TTC549 (cell line): Measurements from ENCODE around the gene TSPAN18.

Experiments
- FAIRE-seq: peaks from 2 replicates; lab custom pipeline; 2012; peaks lifted over from hg19 to GRCh38; lab: Jason Lieb, UNC

Gene TSPAN18

DNA sequence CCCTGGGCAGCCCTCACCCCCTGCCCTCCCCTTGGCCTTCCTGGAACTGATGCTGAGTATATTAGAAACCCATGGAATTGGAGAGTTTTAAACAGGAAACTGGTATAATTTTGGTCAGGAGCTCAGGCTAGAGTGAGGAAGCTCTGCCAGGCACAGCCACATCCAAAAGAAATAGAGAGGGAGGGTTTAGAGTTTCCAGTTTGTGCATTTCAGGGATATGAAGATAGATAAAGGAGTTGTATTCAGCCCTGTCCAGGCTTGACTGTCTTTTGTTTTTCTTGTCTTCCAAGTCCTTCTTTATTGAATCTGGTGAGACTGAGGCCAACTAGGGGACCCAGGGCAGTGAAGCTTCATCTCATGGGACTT lies 71.8 kb downstream of the TSPAN18 start:
- no peak for FAIRE-seq

GRCh38 chr11:44799012-44799411 lies 72.2 kb downstream of the TSPAN18 start:
- FAIRE-seq = no peak

DNA sequence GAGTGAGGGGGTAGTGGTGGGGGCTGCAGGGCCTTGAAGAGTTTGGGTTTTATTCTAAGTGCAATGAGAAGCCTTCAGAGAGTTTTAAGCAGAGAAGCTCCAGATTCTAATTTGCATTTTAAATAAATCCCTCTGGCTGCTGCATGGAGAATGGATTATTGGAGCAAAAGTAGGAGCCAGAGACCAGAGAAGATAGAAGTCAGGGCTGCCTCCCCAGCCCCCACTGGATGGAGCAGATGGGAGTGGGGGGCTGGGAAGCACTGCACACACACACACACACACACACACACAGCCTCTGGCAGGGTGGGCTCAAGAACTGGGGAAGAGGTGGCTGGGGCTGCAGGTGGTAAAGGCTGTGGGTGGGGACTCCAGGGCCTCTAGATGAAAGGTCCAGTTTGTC lies 75.6 kb downstream of the TSPAN18 start:
- FAIRE-seq = no peak

DNA sequence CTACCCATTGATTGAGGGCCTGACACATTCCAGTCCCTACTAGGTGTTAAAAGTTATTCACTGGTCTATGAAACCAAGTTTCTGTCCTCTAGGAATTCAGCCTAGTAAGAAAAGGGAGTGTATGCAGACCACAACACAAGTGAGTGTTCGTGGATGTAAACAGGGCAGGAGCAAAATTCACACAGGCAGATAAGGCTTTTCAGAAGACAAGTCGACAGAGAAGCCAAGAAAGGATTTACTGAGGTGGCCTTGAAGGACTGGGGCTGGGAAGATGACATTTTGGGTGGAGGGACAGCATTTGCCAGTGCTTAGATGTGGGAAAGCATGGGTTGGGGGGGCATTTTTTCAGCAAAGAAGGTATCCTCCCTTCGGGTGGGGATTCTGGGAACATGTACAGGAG lies 76.2 kb downstream of the TSPAN18 start:
- no peak for FAIRE-seq

DNA sequence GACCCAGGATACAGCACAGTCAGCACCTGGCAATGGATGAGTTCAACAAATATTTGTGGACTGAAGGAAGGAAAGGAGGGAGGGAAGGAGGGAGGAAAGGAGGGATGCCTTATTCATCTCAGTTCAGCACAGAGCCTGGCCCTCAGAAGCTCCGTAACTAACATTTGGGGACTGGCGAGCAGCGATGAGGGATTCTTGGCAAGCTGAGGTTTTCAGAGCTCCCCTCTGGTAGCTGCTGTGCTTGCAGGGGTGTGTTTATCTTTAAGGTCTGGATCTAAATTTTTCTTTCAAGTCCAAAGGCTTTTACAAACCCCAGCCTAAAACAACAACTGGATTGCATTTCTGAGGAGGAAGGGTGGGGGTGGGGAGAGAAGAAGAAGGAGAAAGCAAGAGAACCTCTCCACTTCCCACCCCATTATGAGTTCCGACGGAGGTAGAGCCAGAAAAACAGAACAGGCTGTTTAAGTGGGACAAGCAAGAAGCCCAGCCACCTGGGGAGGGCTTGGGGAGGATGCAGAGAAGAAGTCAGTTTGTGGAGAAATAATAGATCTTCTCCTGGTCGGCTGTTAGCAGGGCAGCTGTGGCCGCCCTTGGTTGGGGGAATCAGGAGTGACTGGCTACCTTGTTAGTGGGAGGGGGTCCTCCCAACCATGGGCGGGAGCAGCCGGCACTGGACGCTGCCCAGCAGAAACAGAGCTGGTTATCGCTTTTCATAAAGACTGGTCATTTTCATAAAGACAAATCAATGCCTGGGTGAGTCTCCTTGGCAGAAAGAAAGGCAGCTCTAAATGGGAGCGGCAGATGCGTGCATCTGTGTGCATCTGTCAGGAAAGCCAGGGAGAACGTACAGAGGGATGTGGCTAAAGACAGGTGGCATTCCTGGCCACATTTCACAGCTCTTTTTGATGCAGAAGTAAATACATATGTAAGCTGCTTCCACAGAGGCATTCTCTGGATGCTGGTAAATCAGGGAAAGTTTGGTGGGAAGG lies 78.0 kb downstream of the TSPAN18 start:
- no peak for FAIRE-seq

GRCh38 chr11:44805596-44805995 lies 78.8 kb downstream of the TSPAN18 start:
- FAIRE-seq = no peak

GRCh38 chr11:44808053-44808753 lies 81.4 kb downstream of the TSPAN18 start:
- FAIRE-seq = no peak

DNA sequence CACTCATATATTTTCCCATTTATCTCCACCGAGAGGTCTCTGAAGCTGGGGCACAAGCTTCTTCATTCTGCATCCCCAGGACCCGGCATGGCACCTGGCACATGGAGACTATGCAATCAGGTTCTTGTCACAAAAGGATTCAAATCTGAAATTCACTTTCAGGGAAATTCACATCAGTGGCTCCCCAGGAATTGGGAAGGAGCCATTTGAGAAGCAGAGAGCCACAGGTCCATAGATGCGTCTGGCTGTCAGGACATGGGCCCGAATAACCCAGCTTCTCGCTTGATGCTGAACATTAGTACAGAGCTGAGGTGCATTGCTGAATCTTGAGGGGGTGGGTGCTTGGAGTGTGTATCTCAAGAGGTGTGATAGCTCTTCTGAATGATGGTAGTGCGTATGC lies 82.5 kb downstream of the TSPAN18 start:
- FAIRE-seq = no peak

GRCh38 chr11:44811841-44812448 lies 85.2 kb downstream of the TSPAN18 start:
- FAIRE-seq = no peak

DNA sequence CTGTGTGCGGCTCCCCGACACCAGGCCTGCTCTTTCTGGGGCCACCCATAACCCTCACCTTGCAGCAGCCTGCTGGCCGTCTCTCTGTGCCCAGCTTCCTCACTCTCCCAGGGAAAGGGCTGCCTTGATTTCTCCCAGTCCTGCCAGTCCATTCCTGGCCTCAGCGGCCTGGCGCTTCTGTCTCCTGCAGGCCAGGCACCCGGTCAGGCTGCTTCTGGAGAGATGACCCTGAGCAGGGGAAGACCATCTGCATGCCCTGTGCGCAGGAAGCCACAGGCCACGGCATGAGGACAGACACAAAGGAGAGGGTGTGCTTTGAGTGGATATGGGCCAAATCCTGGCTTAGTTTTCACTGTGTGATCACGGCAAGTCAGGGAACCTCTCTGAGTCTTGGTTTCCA lies 86.2 kb downstream of the TSPAN18 start:
- no peak for FAIRE-seq

DNA sequence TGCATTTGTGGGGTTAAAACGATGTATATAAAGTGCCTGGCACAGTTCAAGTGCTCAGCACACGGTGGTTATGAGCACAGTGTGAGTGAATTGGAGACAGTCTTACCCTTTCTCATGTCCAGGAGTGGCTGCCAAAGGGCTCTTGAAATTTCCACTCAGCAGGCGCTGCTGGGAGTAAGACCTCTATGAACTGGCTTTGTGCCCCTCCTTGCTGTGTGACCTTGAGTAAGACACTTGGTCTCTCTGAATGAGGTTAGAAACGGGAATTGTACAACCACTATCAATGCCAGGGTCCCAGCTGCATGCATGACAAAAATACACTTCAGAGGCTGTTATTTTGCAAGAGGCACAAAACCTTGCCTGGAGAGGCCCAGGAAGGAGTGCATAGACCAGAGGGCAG lies 86.6 kb downstream of the TSPAN18 start:
- FAIRE-seq = no peak

DNA sequence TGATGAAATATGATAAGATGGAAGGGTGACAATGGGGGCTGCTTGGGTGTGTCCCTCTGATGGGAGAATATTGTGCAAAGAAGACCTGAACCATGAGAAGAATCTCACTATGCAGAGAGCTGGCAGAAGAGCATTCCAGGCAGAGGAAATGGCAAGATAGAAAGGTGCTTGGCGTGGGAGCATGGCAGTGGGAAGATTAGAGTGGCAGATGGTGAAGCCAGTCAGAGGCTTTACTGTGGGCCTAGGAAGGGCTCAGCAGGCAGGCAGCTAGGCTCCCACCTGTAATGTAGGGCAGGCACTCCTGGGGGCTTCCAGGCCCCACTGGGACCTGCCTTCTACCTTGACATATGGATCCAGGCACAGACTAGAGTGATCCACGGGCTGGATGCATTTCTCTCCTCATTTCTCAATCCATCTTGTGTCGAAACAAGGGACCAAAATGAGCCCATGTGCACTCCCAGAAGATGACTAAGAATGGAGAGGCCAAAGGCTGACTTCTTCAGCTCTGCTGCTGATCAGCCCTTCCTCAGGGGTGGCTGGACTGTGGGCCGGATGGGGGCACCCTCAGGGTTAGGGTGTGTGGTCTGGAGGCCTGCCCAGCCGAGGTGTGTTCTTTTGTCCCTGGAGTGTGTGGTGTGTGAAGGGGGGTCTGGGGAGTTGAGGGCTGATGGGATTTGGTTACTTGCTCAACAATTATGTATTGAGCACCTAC lies 88.3 kb downstream of the TSPAN18 start:
- FAIRE-seq = no peak

- FAIRE-seq = no peak
Measured at GRCh38 chr11:44815917-44816456, 89.2 kb downstream of the TSPAN18 start.

DNA sequence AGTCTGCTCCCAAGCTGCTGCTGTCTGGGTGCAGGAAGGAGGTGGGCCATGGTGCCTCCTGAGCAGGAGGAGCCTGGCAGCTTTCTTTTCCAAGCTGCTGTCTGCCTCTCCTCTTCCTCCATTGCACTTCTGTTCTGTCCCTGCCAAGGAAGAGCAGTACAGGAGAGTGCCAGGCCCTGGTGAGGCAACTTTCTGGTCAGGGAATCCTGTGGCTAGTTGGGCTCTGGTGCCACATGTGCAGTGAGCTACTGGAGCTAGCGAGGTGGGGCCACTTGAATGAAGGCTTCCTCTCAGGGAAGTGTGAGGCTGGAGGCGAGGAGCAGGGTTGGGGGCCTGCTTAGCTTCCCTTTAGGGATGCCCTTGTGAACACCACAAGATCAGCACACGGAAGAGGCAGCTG lies 90.0 kb downstream of the TSPAN18 start:
- FAIRE-seq = no peak

- FAIRE-seq = no peak
Measured at GRCh38 chr11:44817207-44817949, 90.6 kb downstream of the TSPAN18 start.

- no peak for FAIRE-seq
Measured at GRCh38 chr11:44818110-44818509, 91.3 kb downstream of the TSPAN18 start.

DNA sequence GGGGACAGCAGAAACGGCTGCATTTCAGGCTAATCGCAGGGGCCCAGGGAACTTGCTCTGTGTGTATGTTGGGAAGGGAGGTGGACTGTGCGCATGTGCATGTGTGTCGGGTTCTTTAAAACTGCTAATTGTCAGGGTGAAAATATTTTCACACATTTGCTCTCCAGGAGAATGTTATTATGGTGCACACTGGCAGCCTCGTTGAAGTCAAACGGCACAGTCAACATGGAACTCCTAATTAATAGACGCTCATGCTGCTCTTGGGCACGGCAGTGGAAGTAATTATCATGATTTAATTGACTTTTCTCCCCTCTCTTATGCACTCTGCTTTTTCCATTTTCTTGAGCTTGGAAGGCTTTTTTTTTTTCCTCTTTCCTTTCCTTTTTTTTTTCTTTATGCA lies 92.6 kb downstream of the TSPAN18 start:
- no peak for FAIRE-seq

DNA sequence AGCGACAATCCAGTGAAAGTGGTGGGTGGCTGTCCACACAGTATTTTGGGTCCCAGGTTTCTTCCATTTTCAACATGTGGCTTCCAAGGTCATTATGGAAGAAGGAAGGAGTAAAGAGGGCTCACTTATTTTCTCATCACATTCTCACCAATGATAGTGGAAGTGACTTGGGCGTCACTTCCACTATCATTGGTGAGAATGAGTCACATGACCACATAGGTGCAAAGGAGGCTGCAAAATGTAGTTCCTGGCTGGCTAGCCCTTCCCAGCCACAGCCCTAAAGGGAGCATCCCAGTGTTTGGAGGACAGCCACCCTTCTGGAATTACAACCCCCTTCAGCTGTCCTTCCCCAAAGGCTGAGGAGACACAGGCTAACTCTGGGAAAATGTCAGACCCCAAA lies 95.6 kb downstream of the TSPAN18 start:
- FAIRE-seq = no peak

DNA sequence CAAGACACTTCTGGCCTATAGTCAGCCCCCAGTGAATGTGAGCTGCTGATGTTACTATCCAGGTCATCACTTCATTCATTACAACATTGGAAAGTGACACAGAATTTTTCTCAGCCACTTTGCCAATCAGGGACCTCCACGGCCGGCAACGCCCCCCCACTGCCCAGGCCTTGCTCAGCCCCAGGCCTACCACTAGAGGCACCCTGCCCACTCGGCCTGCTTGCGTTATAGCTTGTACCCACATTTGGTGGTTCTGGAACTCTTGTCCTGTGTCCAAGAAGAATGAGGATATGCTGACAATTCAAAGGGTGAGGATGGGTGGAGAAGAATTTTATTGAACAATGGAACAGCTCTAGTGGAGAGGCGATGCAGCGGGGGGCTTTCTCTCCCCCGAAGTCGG lies 96.2 kb downstream of the TSPAN18 start:
- FAIRE-seq = no peak

DNA sequence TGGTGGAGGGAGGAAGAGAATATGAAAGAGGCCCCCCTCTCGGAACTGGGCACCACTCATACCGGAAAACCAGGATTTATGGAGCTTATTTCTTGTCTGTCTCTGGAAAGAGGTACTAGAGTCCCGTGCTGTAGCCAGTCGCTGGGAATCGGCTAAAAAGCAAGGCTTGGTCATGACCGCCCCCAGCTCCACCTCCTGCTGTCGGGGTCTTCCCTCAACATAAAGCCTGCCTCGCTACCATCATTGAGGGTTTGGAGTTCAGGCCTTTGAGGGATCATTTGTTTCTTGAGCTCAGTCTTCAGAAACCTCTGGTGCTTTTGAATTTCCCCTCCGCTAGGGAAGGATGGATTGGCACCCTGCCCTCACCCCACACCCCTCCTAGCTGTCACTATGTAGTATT lies 97.1 kb downstream of the TSPAN18 start:
- FAIRE-seq = no peak

GRCh38 chr11:44824300-44824704 lies 97.5 kb downstream of the TSPAN18 start:
- no peak for FAIRE-seq
